Measurements from ENCODE around the gene LRRC8C. TPM values are rescaled to one million over a fixed set of nuclear protein-coding genes. Genes with fewer than 3 reads are reported as not detected.

LRRC8C gene
- total RNA-seq, 1 donor from 2014 or later = 46.8 TPM

GRCh38 chr1:89725011-89725370, 92.1 kb downstream of the LRRC8C start:
- intact Hi-C loops (cut with micrococcal nuclease) = no loop called here

GRCh38 chr1:89725631-89726030, 92.7 kb downstream of the LRRC8C start:
- intact Hi-C loops (cut with micrococcal nuclease) = no loop called here

- intact Hi-C loops (cut with micrococcal nuclease) = no loop called here
Observed at GRCh38 chr1:89727517-89728312, 94.8 kb downstream of the LRRC8C start.

GRCh38 chr1:89728381-89728780, 95.5 kb downstream of the LRRC8C start:
- intact Hi-C loops (cut with micrococcal nuclease) = no loop called here

- intact Hi-C loops (cut with micrococcal nuclease) = loop anchor here (1.0 kb wide), 1 partner anchor 8 kb away; no protein-coding TSS in a partner anchor
Observed at GRCh38 chr1:89732206-89732605, 99.3 kb downstream of the LRRC8C start.

- intact Hi-C loops (cut with micrococcal nuclease) = loop anchor here (1.0 kb wide), 1 partner anchor 8 kb away; no protein-coding TSS in a partner anchor
Observed at GRCh38 chr1:89732643-89733222, 99.8 kb downstream of the LRRC8C start.

- intact Hi-C loops (cut with micrococcal nuclease) = no loop called here
Observed at GRCh38 chr1:89733748-89734147, 100.8 kb downstream of the LRRC8C start.

- intact Hi-C loops (cut with micrococcal nuclease) = no loop called here
Observed at GRCh38 chr1:89734442-89734841, 101.5 kb downstream of the LRRC8C start.

- intact Hi-C loops (cut with micrococcal nuclease) = no loop called here
Observed at GRCh38 chr1:89735479-89735878, 102.6 kb downstream of the LRRC8C start.

GRCh38 chr1:89736937-89737733, 104.2 kb downstream of the LRRC8C start:
- intact Hi-C loops (cut with micrococcal nuclease) = no loop called here

- intact Hi-C loops (cut with micrococcal nuclease) = loop anchor here (2.0 kb wide), 2 partner anchors 17 to 19 kb away; no protein-coding TSS in a partner anchor
Observed at GRCh38 chr1:89737985-89738510, 105.1 kb downstream of the LRRC8C start.

- intact Hi-C loops (cut with micrococcal nuclease) = loop anchor here (2.0 kb wide), 2 partner anchors 18 kb away; no protein-coding TSS in a partner anchor
Observed at GRCh38 chr1:89739013-89739843, 106.3 kb downstream of the LRRC8C start.

- intact Hi-C loops (cut with micrococcal nuclease) = loop anchor here (2.0 kb wide), 2 partner anchors 17 to 19 kb away; no protein-coding TSS in a partner anchor
Observed at GRCh38 chr1:89739844-89740216, 106.9 kb downstream of the LRRC8C start.

GRCh38 chr1:89743788-89744187, 110.9 kb downstream of the LRRC8C start:
- intact Hi-C loops (cut with micrococcal nuclease) = no loop called here

- intact Hi-C loops (cut with micrococcal nuclease) = no loop called here
Observed at GRCh38 chr1:89746424-89747149, 113.7 kb downstream of the LRRC8C start.

GRCh38 chr1:89753761-89754160, 120.8 kb downstream of the LRRC8C start:
- intact Hi-C loops (cut with micrococcal nuclease) = no loop called here

- intact Hi-C loops (cut with micrococcal nuclease) = no loop called here
Observed at GRCh38 chr1:89754518-89754917, 121.6 kb downstream of the LRRC8C start.

- intact Hi-C loops (cut with micrococcal nuclease) = no loop called here
Observed at GRCh38 chr1:89755591-89755990, 122.7 kb downstream of the LRRC8C start.

GRCh38 chr1:89757532-89757931, 124.6 kb downstream of the LRRC8C start:
- intact Hi-C loops (cut with micrococcal nuclease) = loop anchor here (2.0 kb wide), 1 partner anchor 19 kb away; no protein-coding TSS in a partner anchor

- intact Hi-C loops (cut with micrococcal nuclease) = loop anchor here (1.0 kb wide), 1 partner anchor 39 kb away; no protein-coding TSS in a partner anchor
Observed at GRCh38 chr1:89758156-89758555, 125.2 kb downstream of the LRRC8C start.

Measured in T-helper 2 cell treated with Interferon-gamma antibody and Interleukin-4, amounts not matched to agents 100 ng/mL and 5 ng/mL, for 36 hours (primary cell).